SK-N-SH (cell line): ENCODE data around the gene C9orf50. TPM values are rescaled to one million over a fixed set of nuclear protein-coding genes. Genes with fewer than 3 reads are reported as not detected.
"Not testable (repeated sequence)": the region's sequence is repeated elsewhere in the genome, so short reads cannot be mapped to it uniquely, and the experiment has no call there.

Experiments
- CTCF ChIA-PET: fragments of 300-600, 350-600 bp; formaldehyde crosslinking; extraction: SDS; loops from one replicate; lab custom pipeline; 2021; lab: Yijun Ruan, JAX
- POLR2A ChIA-PET: fragments of 350-600 bp; sonication (Branson Sonifier 250); formaldehyde crosslinking; extraction: SDS; loops from one replicate; lab custom pipeline; 2020; ENCODE audit warnings: antibody characterized with exemption, inconsistent platforms; lab: Yijun Ruan, JAX
- DNase-seq: peaks from one replicate; pipeline ENCODE4 v3.0.0; 2012
- H2AFZ ChIP-seq: fragments of 200-600 bp; sonication (generic); 2 replicates; pipeline ENCODE4 v1.8.1; 2016; ENCODE audit warnings: antibody characterized with exemption, mild to moderate bottlenecking, low read depth
- H3F3A ChIP-seq: fragments of 200-600 bp; sonication (generic); replicated peaks from 2 replicates; pipeline ENCODE3; 2016; ENCODE audit warnings: antibody characterized with exemption, mild to moderate bottlenecking; ENCODE audit not compliant: insufficient read depth
- H3K27ac ChIP-seq, 2 experiments: fragments of 200-500 bp in 1 of 2; fragments of 200-600 bp in 1 of 2; sonication (Bioruptor generic) in 1 of 2; sonication (generic), shearing (Covaris generic) in 1 of 2; 2 replicates each; pipeline versions ENCODE4 v1.5.1 to v1.6.1; 2014 to 2016; ENCODE audit warnings: low read depth in 2 of 2, inconsistent platforms in 1 of 2, low read length in 1 of 2, mild to moderate bottlenecking in 1 of 2, mixed read lengths in 1 of 2
- H3K27me3 ChIP-seq: fragments of 200-600 bp; sonication (generic), shearing (Covaris generic); 2 replicates; pipeline ENCODE4 v1.6.1; 2016; ENCODE audit warnings: mixed run types; ENCODE audit not compliant: insufficient read depth
- H3K36me3 ChIP-seq, 2 experiments: fragments of 200-500 bp in 1 of 2; fragments of 200-600 bp in 1 of 2; sonication (Bioruptor generic) in 1 of 2; sonication (generic) in 1 of 2; replicated peaks in 1 of 2; 2 replicates each; pipeline versions ENCODE3 to v1.5.1; 2014 to 2016; ENCODE audit warnings: low read length in 1 of 2, mild to moderate bottlenecking in 1 of 2; ENCODE audit not compliant: insufficient read depth in 2 of 2, control insufficient read depth in 1 of 2
- H3K4me1 ChIP-seq, 2 experiments: fragments of 200-500 bp in 1 of 2; fragments of 200-600 bp in 1 of 2; sonication (Bioruptor generic) in 1 of 2; sonication (generic), shearing (Covaris generic) in 1 of 2; 2 replicates each; pipeline versions ENCODE4 v1.5.1 to v1.6.1; 2014 to 2016; ENCODE audit warnings: low read depth in 1 of 2, low read length in 1 of 2, mixed run types in 1 of 2; ENCODE audit not compliant: insufficient read depth in 2 of 2, control insufficient read depth in 1 of 2
- H3K4me2 ChIP-seq: fragments of 200-600 bp; sonication (generic), shearing (Covaris generic); 2 replicates; pipeline ENCODE4 v1.6.1; 2017; ENCODE audit warnings: mixed run types
- H3K4me3 ChIP-seq, 2 experiments: fragments of 200-500 bp in 1 of 2; fragments of 200-600 bp in 1 of 2; sonication (Bioruptor generic) in 1 of 2; sonication (generic), shearing (Covaris generic) in 1 of 2; 2 replicates each; pipeline versions ENCODE4 v1.5.1 to v1.8.1; 2014 to 2016; ENCODE audit warnings: low read depth in 2 of 2, inconsistent platforms in 1 of 2, low read length in 1 of 2, mild to moderate bottlenecking in 1 of 2, mixed read lengths in 1 of 2, moderate library complexity in 1 of 2
- H3K79me2 ChIP-seq: fragments of 200-600 bp; sonication (generic); 2 replicates; pipeline ENCODE4 v1.8.1; 2017; ENCODE audit warnings: mild to moderate bottlenecking; ENCODE audit not compliant: insufficient read depth
- H3K9ac ChIP-seq: fragments of 200-600 bp; sonication (generic); 2 replicates; pipeline ENCODE4 v1.6.1; 2017; ENCODE audit warnings: mixed run types
- H3K9me2 ChIP-seq: fragments of 200-600 bp; sonication (generic); 2 replicates; pipeline ENCODE4 v1.6.1; 2017; ENCODE audit warnings: mixed run types
- H3K9me3 ChIP-seq: fragments of 200-600 bp; sonication (generic); 2 replicates; pipeline ENCODE4 v1.6.1; 2017; ENCODE audit warnings: mixed run types, mild to moderate bottlenecking, moderate library complexity
- H4K20me1 ChIP-seq: fragments of 200-600 bp; sonication (generic); 2 replicates; pipeline ENCODE4 v1.6.1; 2017; ENCODE audit warnings: mild to moderate bottlenecking, mixed run types; ENCODE audit not compliant: insufficient read depth
- CHD2 ChIP-seq: fragments of 150-350 bp; IDR thresholded peaks from 2 replicates; pipeline ENCODE4 v1.6.1; 2018; ENCODE audit warnings: low read length; ENCODE audit not compliant: partially characterized antibody
- EZH2phosphoT487 ChIP-seq: fragments of 200-600 bp; sonication (generic); IDR thresholded peaks from 2 replicates; pipeline ENCODE4 v1.6.1; 2017; ENCODE audit warnings: low read depth, mixed run types, mild to moderate bottlenecking, antibody characterized with exemption, moderate library complexity, borderline replicate concordance
- MAX ChIP-seq: IDR thresholded peaks from 2 replicates; pipeline ENCODE4 v1.4.0; 2012; ENCODE audit warnings: low read depth
- MXI1 ChIP-seq: IDR thresholded peaks from 2 replicates; pipeline ENCODE4 v1.6.1; 2012; ENCODE audit warnings: mild to moderate bottlenecking, low read depth, low read length, improper control_type of control experiment
- NFIC ChIP-seq: IDR thresholded peaks from 2 replicates; pipeline ENCODE4 v1.4.0; 2012; ENCODE audit warnings: borderline replicate concordance
- RAD21 ChIP-seq: IDR thresholded peaks from 2 replicates; pipeline ENCODE4 v1.6.1; 2012; ENCODE audit warnings: mild to moderate bottlenecking, low read length
- SIN3A ChIP-seq: IDR thresholded peaks from 2 replicates; pipeline ENCODE4 v1.6.1; 2012; ENCODE audit warnings: low read depth, mild to moderate bottlenecking, low read length, moderate library complexity, borderline replicate concordance
- TAF1 ChIP-seq: IDR thresholded peaks from 2 replicates; pipeline ENCODE4 v1.6.1; 2012; ENCODE audit warnings: low read depth, mild to moderate bottlenecking, low read length, moderate library complexity, borderline replicate concordance
- TEAD4 ChIP-seq: IDR thresholded peaks from 2 replicates; pipeline ENCODE4 v1.4.0; 2012; ENCODE audit warnings: mild to moderate bottlenecking, borderline replicate concordance; ENCODE audit not compliant: insufficient read depth
- YY1 ChIP-seq: IDR thresholded peaks from 2 replicates; pipeline ENCODE4 v1.4.0; 2012; ENCODE audit warnings: low read depth, mild to moderate bottlenecking
- ZBTB33 ChIP-seq: IDR thresholded peaks from 2 replicates; pipeline ENCODE4 v1.4.0; 2012; ENCODE audit warnings: low read depth, borderline replicate concordance
- WGBS: methylation state at CpG from one replicate; pipeline ENCODE4 v1.1.6; 2017; ENCODE audit warnings: low lambda C conversion rate; 5-methylcytosine and 5-hydroxymethylcytosine counted together
- polyA plus RNA-seq, 3 experiments: library from polyadenylated mRNA; depleted of rRNA; stranded (reverse); fragments of >200 nt; gene quantifications; 2 replicates each; pipeline ENCODE4 v1.2.3, GENCODE V29; 2012
- TF ChIP-seq, protein P1 (sequence below): IDR thresholded peaks from 2 replicates; pipeline ENCODE4 v1.4.0; 2012; ENCODE audit warnings: low read depth, borderline replicate concordance

The C9orf50 gene
- polyA plus RNA-seq, 1 of the 3 experiments (the other 2 are of a cell fraction): 0.30 TPM

DNA sequence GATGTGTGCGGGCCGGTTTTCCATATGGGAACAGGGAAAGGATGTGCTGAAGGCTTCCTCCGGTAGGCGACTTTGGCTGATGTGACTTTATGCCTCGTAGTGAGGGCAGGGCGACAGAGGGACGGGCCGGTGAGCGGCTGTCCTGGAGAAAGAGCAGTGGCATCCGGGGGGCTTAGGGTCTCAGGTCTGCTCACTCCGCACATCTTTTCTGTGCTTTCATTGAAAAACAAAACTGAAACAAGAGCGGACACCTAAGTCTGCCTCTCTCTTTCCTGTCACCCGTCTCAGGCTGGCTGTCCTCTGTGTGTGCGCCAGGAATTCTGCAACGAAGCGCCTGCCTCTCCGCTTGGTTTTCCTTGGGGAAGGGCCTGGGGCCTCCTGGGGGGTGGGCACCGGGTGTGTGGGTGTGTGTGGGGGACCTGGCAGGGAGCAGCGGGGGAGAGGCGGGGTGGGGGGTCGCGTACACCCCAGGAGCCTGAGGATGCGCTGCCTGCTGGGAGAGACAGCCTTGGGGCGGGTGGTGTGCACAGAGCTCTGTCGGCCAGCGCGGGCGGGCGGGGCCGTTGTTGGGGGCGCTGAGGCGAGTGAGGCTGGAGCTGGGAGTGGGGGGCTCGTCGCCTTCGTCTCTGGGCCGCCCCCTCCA, 44.0 kb upstream of the C9orf50 start:
- ChIA-PET POLR2A (interaction anchor here (1.5 kb wide), 1 partner anchor 11 kb away, joined by 7 read pairs; no protein-coding TSS in a partner anchor), CTCF (interaction anchor here (1.4 to 2.2 kb wide), 2 partner anchors 62 to 126 kb away, joined by 4 to 5 read pairs; no protein-coding TSS in a partner anchor)
- Histone ChIP-seq H3K4me3 (peak overlapping the region in 1 of 2 experiments; percentile 51; a peak in 2 of 4 replicates), H3K36me3 (no peaks in the 10 kb centered on the region), H3K9ac (no peak overlapping the region), H3K27ac (peak overlapping the region in 1 of 2 experiments; percentile 78; a peak in 2 of 4 replicates), H2AFZ (no peak overlapping the region), H3F3A (peaks cover 3% of the 10 kb centered on the region), H3K9me3 (no peaks in the 10 kb centered on the region), H3K27me3 (no peaks in the 10 kb centered on the region; the same call in 1 of the 2 replicates), H3K4me2 (peak overlapping the region; percentile 33; the same call in 1 of the 2 replicates), H3K9me2 (no peaks in the 10 kb centered on the region), H3K4me1 (peaks cover 0 to 15% of the 10 kb centered on the region in 2 experiments; a peak in 1 of 4 replicates), H3K79me2 (no peaks in the 10 kb centered on the region), H4K20me1 (no peaks in the 10 kb centered on the region)
- DNase-seq: peak; percentile 87
- WGBS: 45% methylated on average over 36 of the region's 36 CpGs
- no peak for TF ChIP-seq CHD2
- no peak for TF ChIP-seq RAD21

- H3K9me3 ChIP-seq, H3K27ac ChIP-seq, H3K4me1 ChIP-seq, H3K4me2 ChIP-seq, H3K9me2 ChIP-seq, H3K79me2 ChIP-seq, DNase-seq, H3K9ac ChIP-seq, H3F3A ChIP-seq, H3K4me3 ChIP-seq, H4K20me1 ChIP-seq, H3K27me3 ChIP-seq, H2AFZ ChIP-seq, H3K36me3 ChIP-seq: not testable (repeated sequence)
- POLR2A ChIA-PET: interaction anchor here (0.7 kb wide), 1 partner anchor 9 kb away, joined by 3 read pairs; no protein-coding TSS in a partner anchor
- WGBS: 67% methylated on average over 3 of the region's 3 CpGs
- CTCF ChIA-PET: interaction anchor here (0.6 to 1.8 kb wide), 5 partner anchors 17 to 519 kb away, joined by 3 to 6 read pairs (median 4); no protein-coding TSS in a partner anchor
Measured at GRCh38 chr9:129662239-129662638, 41.3 kb upstream of the C9orf50 start.

DNA sequence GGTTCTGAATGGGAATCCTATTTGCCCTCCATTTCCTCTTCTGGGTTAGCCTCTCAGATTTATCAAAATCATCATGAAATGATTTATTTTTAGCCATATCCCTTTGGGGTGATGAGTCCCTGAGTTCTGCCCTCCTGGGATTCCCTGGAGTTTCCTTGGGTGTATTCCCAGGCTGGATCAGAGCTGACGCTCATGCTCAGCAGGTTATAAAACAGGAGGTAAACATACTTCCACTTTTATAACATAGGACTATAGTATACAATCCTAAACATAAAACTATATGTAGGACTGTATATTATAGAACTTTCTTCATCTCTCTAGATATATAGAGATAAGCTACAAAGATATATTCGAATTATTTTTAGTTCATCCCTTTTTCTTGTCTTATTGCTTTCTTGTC, 40.1 kb upstream of the C9orf50 start:
- Histone ChIP-seq H3K4me3 (no peak overlapping the region), H3K9me3 (no peaks in the 10 kb centered on the region), H3K9me2 (no peaks in the 10 kb centered on the region), H3K27me3 (no peaks in the 10 kb centered on the region; the same call in 1 of the 2 replicates), H4K20me1 (no peaks in the 10 kb centered on the region), H2AFZ (no peak overlapping the region), H3K9ac (no peak overlapping the region), H3K27ac (no peak overlapping the region), H3F3A (no peaks in the 10 kb centered on the region), H3K4me1 (peaks cover 0 to 3% of the 10 kb centered on the region in 2 experiments; a peak in 1 of 4 replicates), H3K4me2 (no peak overlapping the region), H3K79me2 (no peaks in the 10 kb centered on the region), H3K36me3 (no peaks in the 10 kb centered on the region)
- TF ChIP-seq, protein P1, sequence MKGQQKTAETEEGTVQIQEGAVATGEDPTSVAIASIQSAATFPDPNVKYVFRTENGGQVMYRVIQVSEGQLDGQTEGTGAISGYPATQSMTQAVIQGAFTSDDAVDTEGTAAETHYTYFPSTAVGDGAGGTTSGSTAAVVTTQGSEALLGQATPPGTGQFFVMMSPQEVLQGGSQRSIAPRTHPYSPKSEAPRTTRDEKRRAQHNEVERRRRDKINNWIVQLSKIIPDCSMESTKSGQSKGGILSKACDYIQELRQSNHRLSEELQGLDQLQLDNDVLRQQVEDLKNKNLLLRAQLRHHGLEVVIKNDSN: no peak
- TF ChIP-seq EZH2phosphoT487 (no peak), YY1 (no peak), TAF1 (no peak), MAX (no peak), NFIC (no peak), ZBTB33 (no peak), TEAD4 (no peak), MXI1 (no peak), SIN3A (no peak)
- CTCF ChIA-PET: no interaction called here
- DNase-seq: no peak
- POLR2A ChIA-PET: no interaction called here
- 71% methylated on average over 2 of the region's 2 CpGs for WGBS
